A549 (cell line): ENCODE results near the gene HECTD4. TPM values are rescaled to one million over a fixed set of nuclear protein-coding genes. Genes with fewer than 3 reads are reported as not detected.

Experiments used
- ATAC-seq, 2 experiments: fragments of 200-7000 bp in 1 of 2; fragments of >200 bp in 1 of 2; cut with Nextera tagmentation in 1 of 2; cut with Tn5 transposase in 1 of 2; 3 replicates each; pipeline versions ENCODE4 v1.8.0 to v1.9.1; 2018 to 2020; ENCODE audit warnings: mild to moderate bottlenecking in 1 of 2, moderate library complexity in 1 of 2
- CTCF ChIA-PET: fragments of 300-600 bp; sonication (Branson Sonifier 250); formaldehyde crosslinking; extraction: SDS; loops from one replicate; lab custom pipeline; 2021; ENCODE audit warnings: antibody characterized with exemption, inconsistent platforms; lab: Yijun Ruan, JAX
- POLR2A ChIA-PET: fragments of 350-600 bp; formaldehyde crosslinking; extraction: SDS; loops from one replicate; lab custom pipeline; 2021; ENCODE audit warnings: antibody characterized with exemption, inconsistent platforms; lab: Yijun Ruan, JAX
- DNase-seq, 2 experiments: peaks; one replicate each; pipeline versions ENCODE4 v3.0.0 to v3.0.0-alpha.2; 2011 to 2016; ENCODE audit warnings: low read depth in 1 of 2, low spot score in 1 of 2
- FAIRE-seq: peaks from 2 replicates; lab custom pipeline; 2011; peaks lifted over from hg19 to GRCh38; lab: Jason Lieb, UNC
- H3K27ac ChIP-seq, 2 experiments: fragments of >200 bp; sonication (Bioruptor Twin); formaldehyde crosslinking; 3 replicates each; pipeline ENCODE4 v1.5.1; 2016 to 2017
- H3K4me1 ChIP-seq: fragments of >200 bp; sonication (Bioruptor Twin); formaldehyde crosslinking; 3 replicates; pipeline ENCODE4 v1.6.1; 2016
- H3K4me2 ChIP-seq: fragments of >200 bp; sonication (Bioruptor Twin); formaldehyde crosslinking; 3 replicates; pipeline ENCODE4 v1.6.1; 2016
- H3K4me3 ChIP-seq: fragments of >200 bp; sonication (Bioruptor Twin); formaldehyde crosslinking; 3 replicates; pipeline ENCODE4 v1.5.1; 2016
- H3K9me3 ChIP-seq: fragments of >200 bp; sonication (Bioruptor Twin); formaldehyde crosslinking; 3 replicates; pipeline ENCODE4 v1.6.1; 2016
- CBX8 ChIP-seq: fragments of 200-600 bp; sonication (generic); IDR thresholded peaks from 2 replicates; pipeline ENCODE4 v1.6.1; 2016
- CEBPB ChIP-seq, 2 experiments: fragments of >200 bp in 1 of 2; sonication (Bioruptor Twin) in 1 of 2; formaldehyde crosslinking in 1 of 2; IDR thresholded peaks; 2 replicates each; pipeline ENCODE4 v1.6.1; 2012 to 2016
- CHD2 ChIP-seq: fragments of 150-350 bp; IDR thresholded peaks from 2 replicates; pipeline ENCODE4 v1.6.1; 2014; ENCODE audit warnings: low read length; ENCODE audit not compliant: partially characterized antibody
- EP300 ChIP-seq, 2 experiments: fragments of >200 bp; sonication (Bioruptor Twin); formaldehyde crosslinking; IDR thresholded peaks; 2 replicates in 1 of 2; 3 replicates in 1 of 2; pipeline ENCODE4 v1.6.1; 2016 to 2017
- ESRRA ChIP-seq: fragments of 150-350 bp; IDR thresholded peaks from 2 replicates; pipeline ENCODE4 v1.6.1; 2014; ENCODE audit warnings: mild to moderate bottlenecking, low read length, borderline replicate concordance
- HDAC2 ChIP-seq: fragments of 200-600 bp; sonication (generic); IDR thresholded peaks from 2 replicates; pipeline ENCODE4 v1.6.1; 2016
- HOXA7 ChIP-seq: fragments of 250-450 bp; sonication (Bioruptor Pico); IDR thresholded peaks from 2 replicates; pipeline ENCODE4 v1.5.0; 2020; ENCODE audit warnings: mild to moderate bottlenecking, moderate library complexity
- HOXB13 ChIP-seq: fragments of 250-450 bp; sonication (Bioruptor Pico); IDR thresholded peaks from 2 replicates; pipeline ENCODE4 v1.5.0; 2020; ENCODE audit warnings: low read depth, mild to moderate bottlenecking, moderate library complexity
- JUN ChIP-seq, 2 experiments: fragments of >200 bp; sonication (Bioruptor Twin); formaldehyde crosslinking; IDR thresholded peaks; 2 replicates in 1 of 2; 3 replicates in 1 of 2; pipeline ENCODE4 v1.6.1; 2016 to 2017
- PHF8 ChIP-seq: fragments of 200-600 bp; sonication (generic); IDR thresholded peaks from 2 replicates; pipeline ENCODE4 v1.6.1; 2016; ENCODE audit warnings: low read depth, mild to moderate bottlenecking, antibody characterized with exemption, moderate library complexity, borderline replicate concordance
- POLR2A ChIP-seq: IDR thresholded peaks from 2 replicates; pipeline ENCODE4 v1.6.1; 2012; ENCODE audit warnings: mild to moderate bottlenecking, low read length
- RAD21 ChIP-seq, 2 experiments: fragments of >200 bp in 1 of 2; sonication (Bioruptor Twin) in 1 of 2; formaldehyde crosslinking in 1 of 2; IDR thresholded peaks in 1 of 2; conservative IDR thresholded peaks in 1 of 2; 2 replicates in 1 of 2; 3 replicates in 1 of 2; pipeline ENCODE4 v1.6.1; 2012 to 2018; ENCODE audit warnings: inconsistent platforms in 1 of 2
- RARB ChIP-seq: fragments of 250-450 bp; sonication (Bioruptor Pico); IDR thresholded peaks from 2 replicates; pipeline ENCODE4 v1.8.0; 2021; ENCODE audit warnings: mild to moderate bottlenecking, moderate library complexity
- RFX5 ChIP-seq: fragments of 450-650 bp; IDR thresholded peaks from 2 replicates; pipeline ENCODE4 v1.7.1; 2014; ENCODE audit warnings: antibody characterized with exemption, mild to moderate bottlenecking, moderate library complexity
- ZFP36 ChIP-seq: fragments of 450-650 bp; IDR thresholded peaks from 2 replicates; pipeline ENCODE4 v1.6.1; 2014; ENCODE audit warnings: borderline replicate concordance; ENCODE audit not compliant: partially characterized antibody
- WGBS: methylation state at CpG from one replicate; pipeline ENCODE4 v1.1.6; 2017; ENCODE audit errors: missing lambda C conversion rate; 5-methylcytosine and 5-hydroxymethylcytosine counted together
- polyA minus RNA-seq: library from RNA; depleted of rRNA, polyadenylated mRNA; stranded (reverse); fragments of >200 nt; gene quantifications from 2 replicates; pipeline ENCODE4 v1.2.3, GENCODE V29; 2011; rRNA and poly(A)+ RNA removed
- polyA plus RNA-seq, 4 experiments: library from polyadenylated mRNA; depleted of rRNA in 3 of 4; stranded (reverse); fragments of >200 nt; fragmentation: RNase III in 1 of 4; extraction: RNeasy Plus Mini Kit Qiagen cat#74134 plus additional on column Dnase treatment in 1 of 4; gene quantifications; 2 replicates in 3 of 4; 3 replicates in 1 of 4; pipeline ENCODE4 v1.2.3, GENCODE V29; 2011 to 2017
- TF ChIP-seq, protein P1 (sequence below): fragments of 450-650 bp; IDR thresholded peaks from 2 replicates; pipeline ENCODE4 v1.6.1; 2014; ENCODE audit warnings: antibody characterized with exemption
- TF ChIP-seq, protein P2 (sequence below): IDR thresholded peaks from 2 replicates; pipeline ENCODE4 v1.6.1; 2012
- TF ChIP-seq, protein P3 (sequence below): fragments of >200 bp; sonication (Bioruptor Twin); formaldehyde crosslinking; IDR thresholded peaks from 3 replicates; pipeline ENCODE4 v1.6.1; 2016
- TF ChIP-seq, protein P4 (sequence below): fragments of 150-350 bp; IDR thresholded peaks from 2 replicates; pipeline ENCODE4 v1.6.1; 2014; ENCODE audit warnings: low read depth, mild to moderate bottlenecking, low read length

HECTD4 gene, protein sequence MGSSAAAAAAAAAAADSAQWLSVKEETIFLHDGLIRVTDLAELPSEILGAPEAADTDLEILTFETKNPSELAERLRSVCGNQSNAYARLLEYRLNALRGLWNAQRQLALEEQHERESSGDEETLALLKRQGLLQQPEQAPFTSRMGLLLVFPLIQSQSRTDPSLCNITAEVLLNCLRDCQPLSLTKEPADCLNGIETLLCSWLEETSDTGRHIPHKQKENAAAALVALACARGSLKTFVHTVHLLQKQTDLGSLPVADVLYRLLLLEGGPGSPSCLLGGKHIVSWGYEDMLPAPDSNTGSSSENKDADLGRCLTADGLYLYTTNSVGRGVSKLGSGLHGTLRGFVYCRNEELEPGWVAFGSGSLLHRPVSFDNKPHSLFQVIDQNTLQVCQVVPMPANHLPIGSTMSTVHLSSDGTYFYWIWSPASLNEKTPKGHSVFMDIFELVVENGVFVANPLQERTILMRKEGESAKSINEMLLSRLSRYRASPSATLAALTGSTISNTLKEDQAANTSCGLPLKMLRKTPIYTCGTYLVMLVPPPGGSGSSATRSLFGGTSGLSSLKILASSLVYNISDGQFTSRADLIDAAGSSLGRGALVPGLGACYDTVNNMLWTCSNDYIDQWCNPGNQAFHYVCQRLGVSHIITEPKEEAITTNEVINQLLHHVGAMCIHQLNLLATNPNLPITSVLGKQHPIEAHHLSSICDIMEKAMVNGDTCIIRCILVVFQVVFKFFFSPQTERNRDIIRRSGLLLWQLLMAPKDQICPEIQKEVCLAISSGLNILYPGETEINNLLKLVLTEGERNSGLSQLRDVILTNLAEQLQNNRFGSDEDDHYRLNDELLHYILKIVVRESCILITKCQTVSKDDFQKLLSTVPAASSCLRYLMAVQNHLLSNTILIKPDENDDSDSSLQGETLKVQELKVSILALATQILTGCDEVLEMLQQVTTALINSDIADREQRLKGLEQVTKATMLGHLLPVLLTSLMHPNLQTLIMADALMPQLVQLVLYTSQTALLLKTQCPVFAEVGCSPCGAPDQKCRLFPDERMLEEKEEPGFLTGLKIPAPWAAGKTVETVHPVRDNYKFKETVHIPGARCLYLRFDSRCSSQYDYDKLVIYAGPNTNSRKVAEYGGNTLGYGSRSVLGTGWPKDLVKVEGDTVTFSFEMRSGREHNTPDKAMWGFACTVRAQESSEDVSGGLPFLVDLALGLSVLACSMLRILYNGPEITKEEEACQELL (N-terminal part only)
- polyA plus RNA-seq (2011; rRNA removed) (14.7 and 21.4 TPM in 2 replicates), polyA plus RNA-seq (2017; fragmentation: RNase III; extraction: RNeasy Plus Mini Kit Qiagen cat#74134 plus additional on column Dnase treatment) (8.5 to 9.9 TPM (median 9.8 TPM) in 3 replicates), polyA minus RNA-seq (37.6 and 41.5 TPM in 2 replicates)
- 14.7 and 16.5 TPM in 2 replicates for polyA plus RNA-seq (2012; cell fraction: cytosol; rRNA removed)
- 46.1 and 61.5 TPM in 2 replicates for polyA plus RNA-seq (2012; cell fraction: nucleus; rRNA removed)

DNA sequence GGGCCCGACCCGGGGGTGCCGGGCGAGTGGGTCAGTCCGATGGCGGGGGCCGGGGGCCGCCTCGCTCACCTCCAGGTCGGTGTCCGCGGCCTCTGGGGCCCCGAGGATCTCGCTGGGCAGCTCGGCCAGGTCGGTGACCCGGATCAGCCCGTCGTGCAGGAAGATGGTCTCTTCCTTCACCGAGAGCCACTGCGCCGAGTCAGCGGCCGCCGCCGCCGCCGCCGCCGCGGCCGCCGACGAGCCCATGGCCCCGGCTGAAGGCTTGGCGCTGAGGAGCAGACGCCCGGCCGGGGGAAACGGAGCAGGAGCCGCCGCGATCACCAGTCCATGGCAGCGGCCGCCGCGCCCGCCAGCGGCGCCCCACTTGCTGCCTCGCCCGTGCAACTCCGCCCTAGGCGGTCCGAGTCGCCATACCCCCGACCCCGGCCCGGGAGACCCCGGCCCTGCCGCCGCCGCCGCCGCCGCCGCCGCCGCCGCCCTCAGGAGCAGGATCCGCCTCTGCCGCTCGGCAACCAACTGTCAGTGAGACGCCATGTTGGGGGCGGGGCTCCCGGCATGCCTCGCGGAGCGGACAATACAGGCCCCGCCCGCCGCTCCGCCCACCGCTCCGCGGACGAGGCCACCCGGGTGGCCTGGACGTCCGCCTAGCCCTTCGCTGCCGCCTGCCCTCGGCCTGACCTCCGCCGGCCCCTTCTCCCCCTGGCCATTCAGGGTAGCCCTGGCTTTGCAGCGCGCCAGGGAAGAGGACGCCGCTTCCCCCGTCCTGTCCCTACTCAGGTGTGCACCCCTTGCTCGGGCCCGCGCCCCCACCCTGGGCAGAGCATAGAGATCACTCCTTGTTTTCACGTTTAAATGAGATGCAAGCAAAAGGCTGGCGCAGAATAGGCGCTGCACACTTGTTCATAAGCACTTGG, at the start of gene HECTD4:
HECTD4 (minus strand) TSS at position 549 of the 914 bp plus-strand sequence; CDS start at position 246, 303 bp downstream.
- H3K27ac ChIP-seq: peak within 1 kb of the TSS; percentile 84 to 94
- ATAC-seq (peak; percentile 95 to 98), FAIRE-seq (no peak), DNase-seq (peak; percentile 87 to 91)
- H3K4me1 ChIP-seq: peaks cover 5% of the 10 kb centered on the region; the same call in 2 of the 3 replicates
- peak within 1 kb of the TSS; percentile 88 for H3K4me2 ChIP-seq
- no peaks in the 10 kb centered on the region for H3K9me3 ChIP-seq
- POLR2A ChIA-PET: no interaction called here
- peak within 1 kb of the TSS; percentile 100 for H3K4me3 ChIP-seq
- CTCF ChIA-PET: interaction anchor here (0.6 kb wide), 1 partner anchor 302 kb away, joined by 3 read pairs; no protein-coding TSS in a partner anchor
- TF ChIP-seq, protein P1, sequence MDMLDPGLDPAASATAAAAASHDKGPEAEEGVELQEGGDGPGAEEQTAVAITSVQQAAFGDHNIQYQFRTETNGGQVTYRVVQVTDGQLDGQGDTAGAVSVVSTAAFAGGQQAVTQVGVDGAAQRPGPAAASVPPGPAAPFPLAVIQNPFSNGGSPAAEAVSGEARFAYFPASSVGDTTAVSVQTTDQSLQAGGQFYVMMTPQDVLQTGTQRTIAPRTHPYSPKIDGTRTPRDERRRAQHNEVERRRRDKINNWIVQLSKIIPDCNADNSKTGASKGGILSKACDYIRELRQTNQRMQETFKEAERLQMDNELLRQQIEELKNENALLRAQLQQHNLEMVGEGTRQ: no peak
- TF ChIP-seq, protein P2, sequence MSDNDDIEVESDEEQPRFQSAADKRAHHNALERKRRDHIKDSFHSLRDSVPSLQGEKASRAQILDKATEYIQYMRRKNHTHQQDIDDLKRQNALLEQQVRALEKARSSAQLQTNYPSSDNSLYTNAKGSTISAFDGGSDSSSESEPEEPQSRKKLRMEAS: peak; percentile 66
- TF ChIP-seq RFX5 (0 out of 2 replicates have a peak, but pooled peaks have one; percentile 11), PHF8 (peak; percentile 76; the same call in 1 of the 2 replicates), CHD2 (no peak), JUN (IDR thresholded peaks at IDR 0.05) (peak; percentile 71 to 73; a peak in 4 of 5 replicates), RAD21 (conservative IDR thresholded peaks at IDR 0.05 in 1 of 2, IDR thresholded peaks at IDR 0.05 in 1 of 2) (no peak), POLR2A (peak; percentile 98), ESRRA (no peak)
- TF ChIP-seq, protein P3, sequence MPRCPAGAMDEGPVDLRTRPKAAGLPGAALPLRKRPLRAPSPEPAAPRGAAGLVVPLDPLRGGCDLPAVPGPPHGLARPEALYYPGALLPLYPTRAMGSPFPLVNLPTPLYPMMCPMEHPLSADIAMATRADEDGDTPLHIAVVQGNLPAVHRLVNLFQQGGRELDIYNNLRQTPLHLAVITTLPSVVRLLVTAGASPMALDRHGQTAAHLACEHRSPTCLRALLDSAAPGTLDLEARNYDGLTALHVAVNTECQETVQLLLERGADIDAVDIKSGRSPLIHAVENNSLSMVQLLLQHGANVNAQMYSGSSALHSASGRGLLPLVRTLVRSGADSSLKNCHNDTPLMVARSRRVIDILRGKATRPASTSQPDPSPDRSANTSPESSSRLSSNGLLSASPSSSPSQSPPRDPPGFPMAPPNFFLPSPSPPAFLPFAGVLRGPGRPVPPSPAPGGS: peak; percentile 78; the same call in 2 of the 3 replicates
- whole genome bisulfite sequencing: 1% methylated on average over 22 of the region's 106 CpGs

DNA sequence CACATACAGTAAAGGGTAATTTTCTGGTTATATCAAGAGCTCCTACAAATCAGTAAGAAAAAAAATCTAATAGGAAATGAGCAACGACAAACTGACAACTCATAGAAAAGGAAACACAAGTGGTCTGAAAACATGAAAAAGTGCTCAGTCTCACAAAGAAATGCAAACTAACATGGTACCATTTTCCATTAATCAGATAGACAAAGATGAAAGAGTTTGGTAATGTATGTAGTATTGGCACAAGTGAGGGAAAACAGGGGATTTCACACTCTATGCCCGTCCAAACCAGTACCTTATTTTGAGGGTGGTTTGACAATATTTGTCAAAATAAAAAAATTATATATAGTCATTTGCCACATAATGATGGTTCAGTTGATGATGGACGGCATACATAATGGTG, 49.7 kb upstream of the HECTD4 start:
- no peak for TF ChIP-seq RARB (CRISPR knock-in tag)
- TF ChIP-seq HOXB13 (CRISPR knock-in tag): no peak
- no peak for TF ChIP-seq EP300 (IDR thresholded peaks at IDR 0.05)
- TF ChIP-seq JUN (IDR thresholded peaks at IDR 0.05): no peak
- TF ChIP-seq CBX8: no peak
- TF ChIP-seq, protein P4, sequence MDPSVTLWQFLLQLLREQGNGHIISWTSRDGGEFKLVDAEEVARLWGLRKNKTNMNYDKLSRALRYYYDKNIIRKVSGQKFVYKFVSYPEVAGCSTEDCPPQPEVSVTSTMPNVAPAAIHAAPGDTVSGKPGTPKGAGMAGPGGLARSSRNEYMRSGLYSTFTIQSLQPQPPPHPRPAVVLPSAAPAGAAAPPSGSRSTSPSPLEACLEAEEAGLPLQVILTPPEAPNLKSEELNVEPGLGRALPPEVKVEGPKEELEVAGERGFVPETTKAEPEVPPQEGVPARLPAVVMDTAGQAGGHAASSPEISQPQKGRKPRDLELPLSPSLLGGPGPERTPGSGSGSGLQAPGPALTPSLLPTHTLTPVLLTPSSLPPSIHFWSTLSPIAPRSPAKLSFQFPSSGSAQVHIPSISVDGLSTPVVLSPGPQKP: no peak
- TF ChIP-seq ZFP36: no peak
- TF ChIP-seq HDAC2: no peak
- no peak for TF ChIP-seq CEBPB (IDR thresholded peaks at IDR 0.05)
- no peak for TF ChIP-seq HOXA7 (CRISPR knock-in tag)
- H3K4me1 ChIP-seq: no peaks in the 10 kb centered on the region
- FAIRE-seq (no peak), DNase-seq (no peak), ATAC-seq (no peak)
- no peak overlapping the region for H3K4me3 ChIP-seq
- no peak overlapping the region for H3K27ac ChIP-seq
- no peaks in the 10 kb centered on the region for H3K9me3 ChIP-seq
- CTCF ChIA-PET: no interaction called here
- no peak overlapping the region for H3K4me2 ChIP-seq
- POLR2A ChIA-PET: interaction anchor here (0.7 kb wide), 1 partner anchor 371 kb away, joined by 4 read pairs; no protein-coding TSS in a partner anchor
- 98% methylated on average over 3 of the region's 3 CpGs for WGBS
